HCT116 (cell line): ENCODE measurements around the gene CDK19. TPM values are rescaled to one million over a fixed set of nuclear protein-coding genes. Genes with fewer than 3 reads are reported as not detected.

Source experiments
- ATAC-seq: fragments of 200-7000 bp; cut with Tn5 transposase; 2 replicates; pipeline ENCODE4 v1.9.1; 2020; ENCODE audit warnings: mild to moderate bottlenecking, moderate library complexity
- BruUV-seq: library from RNA; stranded (reverse); fragments of 400-500 nt; replicated peaks from 2 replicates; lab custom pipeline; 2021; lab: Mats Ljungman, UMichigan
- CTCF ChIA-PET: fragments of 300-600 bp; sonication (Branson Sonifier 250); formaldehyde crosslinking; loops from one replicate; lab custom pipeline; 2021; ENCODE audit warnings: antibody characterized with exemption; lab: Charles Lee
- POLR2A ChIA-PET: fragments of 300-600, 350-600 bp; sonication (Branson Sonifier 250); formaldehyde crosslinking; loops from one replicate; lab custom pipeline; 2021; ENCODE audit warnings: antibody characterized with exemption; lab: Charles Lee
- RAD21 ChIA-PET, 2 experiments: fragments of 300-600 bp; sonication (Branson Sonifier 250); formaldehyde crosslinking; loops; one replicate each; lab custom pipeline; 2023; ENCODE audit warnings: low total read pairs in 2 of 2; ENCODE audit not compliant: uncharacterized antibody in 2 of 2, unreplicated experiment in 2 of 2, low non-redundant PET in 1 of 2; lab: Charles Lee
- DNase-seq: peaks from one replicate; pipeline ENCODE4 v3.0.0-alpha.2; 2010; ENCODE audit warnings: low read depth, low spot score
- H2AFZ ChIP-seq: fragments of 200-600 bp; shearing (Covaris generic), sonication (generic); 2 replicates; pipeline ENCODE4 v1.6.1; 2017; ENCODE audit warnings: low read depth, mixed run types, mixed read lengths, antibody characterized with exemption, low read length; ENCODE audit not compliant: poor library complexity, severe bottlenecking
- H3K27ac ChIP-seq: 2 replicates; pipeline ENCODE4 v1.5.1; 2012; ENCODE audit warnings: low read depth, low read length
- H3K27me3 ChIP-seq: fragments of 200-600 bp; sonication (generic); 2 replicates; pipeline ENCODE4 v1.6.1; 2016; ENCODE audit warnings: mixed run types, low read length, mixed read lengths; ENCODE audit not compliant: insufficient read depth
- H3K36me3 ChIP-seq, 2 experiments: fragments of 200-500 bp in 1 of 2; fragments of 200-600 bp in 1 of 2; sonication (Bioruptor generic) in 1 of 2; sonication (generic) in 1 of 2; 2 replicates each; pipeline versions ENCODE4 v1.5.1 to v1.6.1; 2014 to 2016; ENCODE audit warnings: low read length in 2 of 2, inconsistent platforms in 1 of 2, mixed read lengths in 1 of 2, mixed run types in 1 of 2; ENCODE audit not compliant: insufficient read depth in 2 of 2, control insufficient read depth in 1 of 2
- H3K4me1 ChIP-seq, 2 experiments: fragments of 200-600 bp in 1 of 2; sonication (generic) in 1 of 2; 2 replicates each; pipeline versions ENCODE4 v1.5.1 to v1.6.1; 2012 to 2017; ENCODE audit warnings: low read length in 2 of 2, inconsistent platforms in 1 of 2, mild to moderate bottlenecking in 1 of 2, mixed read lengths in 1 of 2, mixed run types in 1 of 2, moderate library complexity in 1 of 2; ENCODE audit not compliant: insufficient read depth in 2 of 2, control insufficient read depth in 1 of 2
- H3K4me2 ChIP-seq: fragments of 200-600 bp; sonication (generic); 2 replicates; pipeline ENCODE4 v1.6.1; 2017; ENCODE audit warnings: mixed run types, low read length, mixed read lengths
- H3K4me3 ChIP-seq, 2 experiments: fragments of 200-600 bp in 1 of 2; sonication (generic) in 1 of 2; replicated peaks in 1 of 2; 2 replicates each; pipeline ENCODE4 v1.5.1; 2011 to 2016; ENCODE audit warnings: low read length in 2 of 2, control low read depth in 1 of 2, low read depth in 1 of 2, mild to moderate bottlenecking in 1 of 2, mixed read lengths in 1 of 2, mixed run types in 1 of 2
- H3K79me2 ChIP-seq: fragments of 200-600 bp; sonication (generic); 2 replicates; pipeline ENCODE4 v1.6.1; 2017; ENCODE audit warnings: mild to moderate bottlenecking, mixed run types, low read length, moderate library complexity, mixed read lengths; ENCODE audit not compliant: insufficient read depth
- H3K9ac ChIP-seq: fragments of 200-600 bp; sonication (generic); 2 replicates; pipeline ENCODE4 v1.6.1; 2016; ENCODE audit warnings: low read length, mixed read lengths
- H3K9me2 ChIP-seq: fragments of 200-600 bp; sonication (generic), shearing (Covaris generic); 2 replicates; pipeline ENCODE4 v1.6.1; 2017; ENCODE audit warnings: mixed run types, mild to moderate bottlenecking, moderate library complexity; ENCODE audit not compliant: insufficient read depth
- H3K9me3 ChIP-seq, 2 experiments: fragments of 200-500 bp in 1 of 2; fragments of 200-600 bp in 1 of 2; sonication (Bioruptor generic) in 1 of 2; sonication (generic) in 1 of 2; 2 replicates each; pipeline ENCODE4 v1.6.1; 2014 to 2017; ENCODE audit warnings: low read length in 2 of 2, mixed read lengths in 2 of 2, inconsistent platforms in 1 of 2, low read depth in 1 of 2, mild to moderate bottlenecking in 1 of 2, mixed run types in 1 of 2, moderate library complexity in 1 of 2; ENCODE audit not compliant: control insufficient read depth in 1 of 2, insufficient read depth in 1 of 2
- H4K20me1 ChIP-seq: fragments of 200-600 bp; sonication (generic), shearing (Covaris generic); 2 replicates; pipeline ENCODE4 v1.6.1; 2017; ENCODE audit warnings: mixed run types, mild to moderate bottlenecking, moderate library complexity; ENCODE audit not compliant: insufficient read depth
- CBX3 ChIP-seq: IDR thresholded peaks from 2 replicates; pipeline ENCODE4 v1.6.1; 2012; ENCODE audit warnings: low read depth
- CEBPB ChIP-seq: IDR thresholded peaks from 2 replicates; pipeline ENCODE4 v1.6.1; 2012; ENCODE audit warnings: low read depth
- ELF1 ChIP-seq: IDR thresholded peaks from 2 replicates; pipeline ENCODE4 v1.6.1; 2012; ENCODE audit warnings: low read depth, borderline replicate concordance
- EZH2 ChIP-seq: fragments of 200-600 bp; sonication (generic); IDR thresholded peaks from 2 replicates; pipeline ENCODE4 v1.6.1; 2017; ENCODE audit warnings: antibody characterized with exemption, mixed run types
- EZH2phosphoT487 ChIP-seq: fragments of 200-600 bp; IDR thresholded peaks from 2 replicates; pipeline ENCODE4 v1.6.1; 2018; ENCODE audit warnings: antibody characterized with exemption, borderline replicate concordance
- FOSL1 ChIP-seq: IDR thresholded peaks from 2 replicates; pipeline ENCODE4 v1.6.1; 2012; ENCODE audit warnings: low read depth
- JUND ChIP-seq: IDR thresholded peaks from 2 replicates; pipeline ENCODE4 v1.6.1; 2012
- POLR2A ChIP-seq: IDR thresholded peaks from 2 replicates; pipeline ENCODE4 v1.7.0; 2011; ENCODE audit warnings: borderline replicate concordance; ENCODE audit not compliant: insufficient read depth, insufficient read length; ENCODE audit errors: extremely low read depth
- POLR2AphosphoS5 ChIP-seq: IDR thresholded peaks from 2 replicates; pipeline ENCODE4 v1.6.1; 2011; ENCODE audit warnings: mild to moderate bottlenecking, low read depth, low read length, moderate library complexity
- RAD21 ChIP-seq: IDR thresholded peaks from 2 replicates; pipeline ENCODE4 v1.6.1; 2012; ENCODE audit warnings: low read depth, mild to moderate bottlenecking
- SIN3A ChIP-seq: IDR thresholded peaks from 2 replicates; pipeline ENCODE4 v1.6.1; 2012; ENCODE audit warnings: low read depth
- SRF ChIP-seq: IDR thresholded peaks from 2 replicates; pipeline ENCODE4 v1.6.1; 2012; ENCODE audit warnings: low read depth
- TCF7L2 ChIP-seq: IDR thresholded peaks from 2 replicates; pipeline ENCODE4 v1.7.0; 2011; ENCODE audit warnings: borderline replicate concordance, inconsistent platforms; ENCODE audit not compliant: insufficient read depth, insufficient read length; ENCODE audit errors: extremely low read depth
- YY1 ChIP-seq: IDR thresholded peaks from 2 replicates; pipeline ENCODE4 v1.6.1; 2011; ENCODE audit warnings: low read length, low read depth, moderate library complexity, mild to moderate bottlenecking; ENCODE audit not compliant: insufficient replicate concordance; ENCODE audit errors: extremely low read depth
- ZFX ChIP-seq: fragments of 450-650 bp; IDR thresholded peaks from 2 replicates; pipeline ENCODE4 v1.6.1; 2017
- ZNF274 ChIP-seq: fragments of 200-500 bp; sonication (Bioruptor generic); IDR thresholded peaks from 2 replicates; pipeline ENCODE4 v1.6.1; 2014; ENCODE audit warnings: mild to moderate bottlenecking, low read depth, low read length, inconsistent platforms
- intact Hi-C: fragments of 100-400 bp; cut with micrococcal nuclease; formaldehyde crosslinking; loops from 2 replicates; pipeline ENCODE4 v1.10.0; 2022
- total RNA-seq: library from RNA; stranded (reverse); gene quantifications from one replicate; pipeline ENCODE4 v1.2.1, GENCODE V29; 2021; ENCODE audit not compliant: unreplicated experiment
- TF ChIP-seq, protein P1 (sequence below): IDR thresholded peaks from 2 replicates; pipeline ENCODE4 v1.6.1; 2012
- TF ChIP-seq, protein P2 (sequence below): IDR thresholded peaks from 2 replicates; pipeline ENCODE4 v1.6.1; 2011; ENCODE audit warnings: mild to moderate bottlenecking, low read length, moderate library complexity; ENCODE audit not compliant: insufficient replicate concordance; ENCODE audit errors: extremely low read depth
- TF ChIP-seq, protein P3 (sequence below), 3 experiments: fragments of 200-600 bp in 1 of 3; sonication (generic) in 1 of 3; IDR thresholded peaks in 2 of 3; conservative IDR thresholded peaks in 1 of 3; 2 replicates each; pipeline ENCODE4 v1.5.1; 2012 to 2017; ENCODE audit warnings: low read depth in 2 of 3, low read length in 2 of 3, antibody characterized with exemption in 1 of 3, borderline replicate concordance in 1 of 3, control low read depth in 1 of 3, mild to moderate bottlenecking in 1 of 3, mixed read lengths in 1 of 3, mixed run types in 1 of 3, moderate library complexity in 1 of 3; ENCODE audit not compliant: insufficient read depth in 1 of 3

CDK19 gene
- total RNA-seq, 1 experiment from 2014 or later = 20.0 TPM

DNA sequence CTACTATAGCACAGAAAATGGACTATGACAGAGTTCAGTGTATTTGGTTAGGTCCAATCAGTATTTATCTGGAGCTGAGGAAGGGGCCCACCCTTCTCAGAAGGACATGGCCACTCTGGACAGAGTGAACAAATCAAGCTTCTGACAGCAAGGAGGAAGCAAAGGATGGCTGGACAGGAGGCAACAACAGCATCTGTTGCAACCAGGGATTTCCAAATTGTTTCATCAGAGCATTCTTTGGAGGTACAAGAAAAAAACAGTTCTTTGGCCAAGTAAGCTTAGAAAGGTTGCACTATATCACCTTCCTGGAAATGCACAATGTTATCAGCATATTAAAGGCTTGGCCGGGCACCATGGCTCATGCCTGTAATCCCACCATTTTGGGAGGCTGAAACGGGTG lies 220.2 kb downstream of the CDK19 start (continued):
- TF ChIP-seq ZNF274 = no peak
- TF ChIP-seq, protein P1, sequence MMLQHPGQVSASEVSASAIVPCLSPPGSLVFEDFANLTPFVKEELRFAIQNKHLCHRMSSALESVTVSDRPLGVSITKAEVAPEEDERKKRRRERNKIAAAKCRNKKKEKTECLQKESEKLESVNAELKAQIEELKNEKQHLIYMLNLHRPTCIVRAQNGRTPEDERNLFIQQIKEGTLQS = no peak
- TF ChIP-seq CEBPB = no peak
- TF ChIP-seq EZH2phosphoT487 = no peak

DNA sequence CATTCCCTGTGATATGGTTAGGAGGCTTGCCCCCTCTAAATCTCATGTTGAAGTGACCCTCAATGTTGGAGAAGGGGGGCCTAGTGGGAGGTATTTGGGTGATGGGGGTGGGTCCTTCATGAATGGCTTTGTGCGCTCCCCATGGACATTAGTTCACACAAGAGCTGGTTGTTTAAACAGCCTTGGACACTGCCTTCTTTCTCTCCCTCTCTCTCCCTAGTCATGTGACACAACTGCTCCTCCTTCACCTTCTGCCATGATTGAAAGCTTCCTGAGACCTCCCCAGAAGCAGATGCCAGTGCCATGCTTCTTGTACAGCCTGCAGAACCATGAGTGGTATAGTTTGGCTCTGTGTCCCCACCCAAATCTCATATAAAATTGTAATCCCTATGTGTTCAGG lies 221.6 kb downstream of the CDK19 start:
- ChIA-PET CTCF (no interaction called here), POLR2A (no interaction called here), RAD21 (no interaction called here)
- no TSS peak for BruUV-seq
- H3K9me2 ChIP-seq = no peaks in the 10 kb centered on the region
- no peaks in the 10 kb centered on the region for H4K20me1 ChIP-seq
- no peak for DNase-seq
- no peaks in the 10 kb centered on the region for H3K9me3 ChIP-seq
- H3K79me2 ChIP-seq = no peaks in the 10 kb centered on the region
- no peak overlapping the region for H2AFZ ChIP-seq
- no peak overlapping the region for H3K4me3 ChIP-seq
- H3K27ac ChIP-seq = no peak overlapping the region
- no peaks in the 10 kb centered on the region for H3K36me3 ChIP-seq
- no peaks in the 10 kb centered on the region for H3K4me1 ChIP-seq
- no peak overlapping the region for H3K4me2 ChIP-seq
- no peaks in the 10 kb centered on the region for H3K27me3 ChIP-seq
- TF ChIP-seq YY1 (no peak), ELF1 (no peak), EZH2phosphoT487 (no peak), EZH2 (no peak), TCF7L2 (no peak), POLR2AphosphoS5 (no peak), POLR2A (no peak), SRF (no peak), RAD21 (no peak), FOSL1 (no peak), ZFX (no peak), SIN3A (no peak), CBX3 (no peak), JUND (no peak)
- TF ChIP-seq, protein P1 = no peak
- TF ChIP-seq, protein P2, sequence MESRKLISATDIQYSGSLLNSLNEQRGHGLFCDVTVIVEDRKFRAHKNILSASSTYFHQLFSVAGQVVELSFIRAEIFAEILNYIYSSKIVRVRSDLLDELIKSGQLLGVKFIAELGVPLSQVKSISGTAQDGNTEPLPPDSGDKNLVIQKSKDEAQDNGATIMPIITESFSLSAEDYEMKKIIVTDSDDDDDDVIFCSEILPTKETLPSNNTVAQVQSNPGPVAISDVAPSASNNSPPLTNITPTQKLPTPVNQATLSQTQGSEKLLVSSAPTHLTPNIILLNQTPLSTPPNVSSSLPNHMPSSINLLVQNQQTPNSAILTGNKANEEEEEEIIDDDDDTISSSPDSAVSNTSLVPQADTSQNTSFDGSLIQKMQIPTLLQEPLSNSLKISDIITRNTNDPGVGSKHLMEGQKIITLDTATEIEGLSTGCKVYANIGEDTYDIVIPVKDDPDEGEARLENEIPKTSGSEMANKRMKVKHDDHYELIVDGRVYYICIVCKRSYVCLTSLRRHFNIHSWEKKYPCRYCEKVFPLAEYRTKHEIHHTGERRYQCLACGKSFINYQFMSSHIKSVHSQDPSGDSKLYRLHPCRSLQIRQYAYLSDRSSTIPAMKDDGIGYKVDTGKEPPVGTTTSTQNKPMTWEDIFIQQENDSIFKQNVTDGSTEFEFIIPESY = no peak
- TF ChIP-seq, protein P3, sequence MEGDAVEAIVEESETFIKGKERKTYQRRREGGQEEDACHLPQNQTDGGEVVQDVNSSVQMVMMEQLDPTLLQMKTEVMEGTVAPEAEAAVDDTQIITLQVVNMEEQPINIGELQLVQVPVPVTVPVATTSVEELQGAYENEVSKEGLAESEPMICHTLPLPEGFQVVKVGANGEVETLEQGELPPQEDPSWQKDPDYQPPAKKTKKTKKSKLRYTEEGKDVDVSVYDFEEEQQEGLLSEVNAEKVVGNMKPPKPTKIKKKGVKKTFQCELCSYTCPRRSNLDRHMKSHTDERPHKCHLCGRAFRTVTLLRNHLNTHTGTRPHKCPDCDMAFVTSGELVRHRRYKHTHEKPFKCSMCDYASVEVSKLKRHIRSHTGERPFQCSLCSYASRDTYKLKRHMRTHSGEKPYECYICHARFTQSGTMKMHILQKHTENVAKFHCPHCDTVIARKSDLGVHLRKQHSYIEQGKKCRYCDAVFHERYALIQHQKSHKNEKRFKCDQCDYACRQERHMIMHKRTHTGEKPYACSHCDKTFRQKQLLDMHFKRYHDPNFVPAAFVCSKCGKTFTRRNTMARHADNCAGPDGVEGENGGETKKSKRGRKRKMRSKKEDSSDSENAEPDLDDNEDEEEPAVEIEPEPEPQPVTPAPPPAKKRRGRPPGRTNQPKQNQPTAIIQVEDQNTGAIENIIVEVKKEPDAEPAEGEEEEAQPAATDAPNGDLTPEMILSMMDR (IDR thresholded peaks at IDR 0.05 in 2 of 3, conservative IDR thresholded peaks at IDR 0.05 in 1 of 3; ENCODE audit: borderline replicate concordance in 1 of 3, insufficient read depth in 1 of 3, low read depth in 2 of 3, low read length in 2 of 3) = no peak
- intact Hi-C loops = no loop called here
- ATAC-seq = no peak
- no peak overlapping the region for H3K9ac ChIP-seq
